Hindlimb muscle (tissue), 1 donor: ENCODE data around the gene CLEC16A. TPM values are rescaled to one million over a fixed set of nuclear protein-coding genes. Genes with fewer than 3 reads are reported as not detected.

Experiments
- DNase-seq: peaks from one replicate; pipeline ENCODE4 v3.0.0-alpha.2; 2013
- polyA plus RNA-seq: library from polyadenylated mRNA; unstranded; fragments of 120-200 nt; gene quantifications from one replicate; pipeline ENCODE4 v1.2.1, GENCODE V29; 2013; ENCODE audit not compliant: insufficient read length

The CLEC16A gene
- polyA plus RNA-seq, 1 donor = 19.1 TPM

- no peak for DNase-seq
Measured at GRCh38 chr16:10990378-10990777, 46.0 kb downstream of the CLEC16A start.

DNA sequence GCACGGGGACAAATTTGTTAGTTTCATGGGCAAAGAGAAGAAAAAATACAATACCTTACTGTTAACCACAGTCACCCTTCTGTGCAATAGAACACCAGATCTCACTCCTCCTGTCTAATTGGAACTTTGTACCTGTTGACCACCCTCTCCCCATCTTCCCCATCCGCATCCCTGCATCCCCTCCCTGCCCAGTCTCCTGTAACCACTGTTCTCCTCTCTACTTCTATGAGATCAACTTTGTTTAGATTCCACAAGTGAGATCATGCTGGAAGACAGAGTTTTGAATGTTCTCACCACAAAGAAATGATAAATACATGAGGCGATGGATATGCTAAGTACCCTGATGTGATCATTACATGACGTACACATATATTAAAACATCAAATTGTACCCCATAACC is 47.7 kb downstream of the CLEC16A start:
- no peak for DNase-seq

DNA sequence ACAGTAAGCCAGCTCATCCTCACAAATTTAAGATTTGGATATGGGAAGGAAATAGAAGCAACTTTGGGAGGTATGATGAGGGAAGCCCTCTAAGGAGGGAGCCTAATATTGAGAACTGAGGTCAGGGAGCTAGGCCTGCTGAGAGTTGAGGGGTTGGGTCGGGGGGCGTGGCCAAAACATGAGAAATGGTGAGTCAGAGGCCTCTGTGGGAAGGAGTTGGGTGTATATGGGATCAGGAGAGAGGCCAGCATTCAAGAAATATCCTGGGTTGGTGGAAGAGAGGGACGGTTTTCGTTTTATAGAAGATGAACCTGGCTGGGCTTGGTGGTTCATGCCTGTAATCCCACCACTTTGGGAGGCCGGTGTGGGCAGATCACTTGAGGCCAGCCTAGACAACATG is 48.4 kb downstream of the CLEC16A start:
- DNase-seq = no peak

- DNase-seq = no peak
Measured at GRCh38 chr16:10993649-10994048, 49.3 kb downstream of the CLEC16A start.

GRCh38 chr16:10994571-10994970 is 50.2 kb downstream of the CLEC16A start:
- DNase-seq = no peak

DNA sequence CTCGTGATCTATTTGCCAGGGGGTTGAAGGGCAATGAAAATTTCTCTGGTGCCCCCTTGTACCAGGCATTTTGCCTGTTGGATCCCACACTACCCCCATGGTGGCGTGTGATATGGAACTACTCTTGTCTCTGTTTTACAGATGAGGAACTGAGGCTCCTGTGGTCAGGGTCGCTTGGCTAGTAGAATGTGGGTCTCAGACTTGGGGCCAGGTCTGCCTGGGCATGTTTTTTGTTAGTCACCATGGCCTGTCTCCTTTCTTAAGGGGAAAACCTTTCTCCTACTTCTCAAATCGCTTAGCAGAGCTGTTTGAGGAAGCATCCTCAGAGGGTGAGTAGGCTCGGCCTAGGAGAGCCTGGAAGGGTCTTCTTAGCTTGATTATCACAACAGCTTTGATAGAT is 51.2 kb downstream of the CLEC16A start:
- no peak for DNase-seq

DNA sequence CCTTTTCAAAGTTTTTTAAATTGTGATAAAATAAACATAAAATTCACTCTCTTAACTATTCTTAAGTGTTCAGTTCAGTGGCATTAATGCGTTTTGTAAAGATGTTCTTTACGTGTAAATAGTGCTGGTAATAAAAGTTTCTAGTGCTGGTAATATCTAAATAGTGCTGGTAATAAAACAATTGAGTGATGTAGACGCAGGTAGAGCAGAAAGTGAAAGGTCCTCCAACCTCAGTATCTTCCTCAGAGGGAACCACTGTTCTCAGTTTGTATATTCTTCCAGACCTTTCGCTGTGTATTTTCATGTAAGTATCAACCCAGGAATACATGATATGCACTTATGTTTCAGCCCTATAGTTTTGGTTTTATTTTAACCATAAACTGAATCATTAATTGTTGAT is 53.1 kb downstream of the CLEC16A start:
- DNase-seq = no peak

GRCh38 chr16:10999300-10999699 is 54.9 kb downstream of the CLEC16A start:
- no peak for DNase-seq

DNA sequence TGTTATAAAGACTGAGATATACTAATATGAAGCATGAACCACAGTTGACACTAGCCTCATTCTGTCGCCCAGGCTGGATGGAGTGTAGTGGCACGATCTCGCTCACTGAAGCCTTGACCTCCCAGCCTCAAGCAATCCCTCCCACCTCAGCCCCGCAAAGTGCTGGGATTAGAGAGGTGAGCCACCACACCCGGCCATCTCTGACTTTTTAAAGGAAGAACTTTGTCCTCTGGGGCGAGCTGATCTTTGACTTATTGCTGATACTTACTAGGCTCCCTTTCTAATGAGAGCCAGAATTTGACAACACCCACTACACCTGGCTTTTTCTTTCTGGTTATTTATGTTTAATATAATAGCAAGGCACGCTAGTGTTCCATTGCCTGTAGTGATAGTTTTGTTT is 57.2 kb downstream of the CLEC16A start:
- no peak for DNase-seq

- no peak for DNase-seq
Measured at GRCh38 chr16:11003141-11003540, 58.8 kb downstream of the CLEC16A start.

GRCh38 chr16:11004351-11004750 is 60.0 kb downstream of the CLEC16A start:
- no peak for DNase-seq

DNA sequence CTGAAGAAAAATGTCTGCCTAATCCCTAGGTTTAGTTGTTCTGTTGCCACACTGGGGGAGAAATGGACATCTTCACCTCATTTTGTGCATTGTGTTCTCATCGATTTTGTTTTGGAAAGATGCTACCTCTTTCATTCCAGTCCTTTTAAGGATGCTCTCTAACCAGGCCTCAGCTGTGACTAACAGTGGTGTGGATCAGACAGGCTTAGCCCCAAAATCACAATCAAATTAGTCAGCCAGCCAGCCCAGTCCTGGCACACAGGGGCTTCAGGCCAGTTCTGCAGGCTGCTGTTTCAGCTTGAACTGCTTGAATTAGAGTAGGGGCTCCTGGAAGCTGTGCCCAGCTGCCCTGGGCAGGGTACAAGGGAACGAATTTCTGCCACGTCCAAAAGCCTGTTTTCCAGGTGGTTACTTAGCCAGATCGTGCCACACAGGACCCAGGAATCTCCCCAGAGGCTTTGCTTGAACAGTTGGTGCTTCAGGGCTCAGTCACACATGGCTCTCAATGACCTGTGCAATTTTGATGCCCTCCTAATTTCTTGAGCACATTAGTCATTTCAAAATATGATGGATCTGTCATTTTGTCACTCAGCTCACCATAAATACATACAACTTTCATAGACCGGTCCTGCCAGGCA is 60.7 kb downstream of the CLEC16A start:
- DNase-seq = no peak

DNA sequence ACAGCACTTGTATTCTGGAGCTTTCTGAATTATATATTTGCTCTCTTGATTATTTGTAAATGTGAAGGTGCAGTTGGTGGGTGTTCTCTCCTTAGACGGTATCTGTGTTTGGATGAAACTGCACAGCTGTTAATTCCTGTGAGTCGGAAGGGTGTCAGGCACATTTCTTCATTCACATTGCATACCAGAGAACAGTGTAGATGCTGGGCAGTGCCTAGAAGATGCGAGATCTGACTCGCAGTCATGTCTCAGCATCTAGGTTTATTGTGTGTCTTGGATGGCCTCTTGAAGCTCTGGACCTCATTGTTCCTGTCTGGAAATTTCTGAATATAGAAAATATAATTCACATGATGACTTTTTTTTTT is 61.2 kb downstream of the CLEC16A start:
- DNase-seq = no peak

- DNase-seq = no peak
Measured at GRCh38 chr16:11006656-11007055, 62.3 kb downstream of the CLEC16A start.

GRCh38 chr16:11007714-11008280 is 63.4 kb downstream of the CLEC16A start:
- no peak for DNase-seq

GRCh38 chr16:11009027-11009755 is 64.8 kb downstream of the CLEC16A start:
- no peak for DNase-seq

- no peak for DNase-seq
Measured at GRCh38 chr16:11010575-11011221, 66.3 kb downstream of the CLEC16A start.

DNA sequence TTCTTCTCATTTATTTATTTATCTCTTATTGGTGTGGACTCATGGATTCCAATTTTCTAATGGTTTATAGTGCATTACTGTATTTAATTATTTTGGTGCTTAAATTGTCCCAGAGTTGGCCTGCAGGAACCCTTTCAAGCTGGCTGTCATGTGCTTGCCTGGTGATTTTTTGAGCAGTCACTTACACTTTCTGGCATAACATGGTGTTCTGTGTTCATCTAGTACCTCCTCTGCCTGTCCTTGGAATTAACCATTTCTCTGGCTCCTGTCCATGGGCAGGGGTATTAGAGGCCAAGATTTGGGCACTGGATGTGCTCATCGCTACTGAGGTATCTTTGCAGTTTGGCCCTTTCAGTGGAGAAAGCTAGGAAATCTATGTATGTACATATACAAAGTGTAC is 67.0 kb downstream of the CLEC16A start:
- DNase-seq = no peak

GRCh38 chr16:11012841-11013240 is 68.5 kb downstream of the CLEC16A start:
- DNase-seq = no peak

DNA sequence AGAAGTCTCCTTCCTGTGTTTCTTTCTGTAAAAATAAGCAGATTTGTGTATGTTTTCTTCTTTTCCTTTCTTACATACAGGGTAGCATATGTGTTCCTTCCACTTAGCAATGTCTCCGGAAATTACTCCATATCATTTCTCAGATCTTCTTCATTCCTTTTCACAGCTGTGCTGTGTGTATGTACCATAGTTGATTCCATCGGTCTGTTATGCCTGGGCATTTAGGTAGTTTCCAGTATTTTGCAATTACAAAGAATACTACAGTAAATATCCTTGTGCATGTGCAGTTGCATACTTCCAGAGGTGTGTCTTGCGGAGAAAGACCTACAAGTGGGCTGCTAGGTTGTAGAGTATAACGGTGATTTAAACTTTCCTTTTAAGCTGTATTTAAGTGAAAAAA is 69.8 kb downstream of the CLEC16A start:
- DNase-seq = no peak

GRCh38 chr16:11015076-11015475 is 70.7 kb downstream of the CLEC16A start:
- peak; percentile 60 for DNase-seq

- no peak for DNase-seq
Measured at GRCh38 chr16:11015607-11016006, 71.2 kb downstream of the CLEC16A start.

- DNase-seq = no peak
Measured at GRCh38 chr16:11016524-11016988, 72.2 kb downstream of the CLEC16A start.

DNA sequence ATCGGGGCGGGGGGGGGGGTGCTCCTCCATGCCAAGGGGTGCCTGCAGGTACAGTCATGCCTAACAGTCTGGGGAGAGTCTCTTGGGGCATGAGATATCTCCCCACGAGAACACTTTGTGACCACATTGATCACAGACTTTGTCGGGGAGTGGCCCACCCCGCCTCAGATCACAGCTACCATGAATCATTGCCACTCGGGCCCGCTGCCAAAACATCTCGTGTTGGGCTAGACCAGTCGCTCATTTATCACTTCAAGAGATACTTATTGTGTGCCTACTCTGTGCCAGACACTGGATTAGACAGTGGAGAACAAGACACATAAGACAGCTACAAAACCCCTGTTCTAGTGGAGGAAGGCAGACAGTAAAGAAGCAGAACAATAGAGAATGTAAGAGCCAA is 72.6 kb downstream of the CLEC16A start:
- DNase-seq = no peak
